Middle frontal gyrus (tissue), 1 donor: Measurements from ENCODE around the gene UBE2D3.

Source experiments
- DNase-seq: peaks from one replicate; pipeline ENCODE4 v3.0.0-alpha.2; 2015; ENCODE audit warnings: low spot score; ENCODE audit errors: extremely low spot score

Gene UBE2D3

GRCh38 chr4:102792361-102792936, 34.9 kb downstream of the UBE2D3 start:
- DNase-seq = no peak

GRCh38 chr4:102791318-102791835, 36.0 kb downstream of the UBE2D3 start:
- DNase-seq = no peak

- no peak for DNase-seq
Observed at GRCh38 chr4:102789317-102789717, 38.0 kb downstream of the UBE2D3 start.

GRCh38 chr4:102787944-102788343, 39.4 kb downstream of the UBE2D3 start:
- no peak for DNase-seq

GRCh38 chr4:102787096-102787881, 40.1 kb downstream of the UBE2D3 start:
- no peak for DNase-seq

- DNase-seq = no peak
Observed at GRCh38 chr4:102786279-102786678, 41.1 kb downstream of the UBE2D3 start.

- no peak for DNase-seq
Observed at GRCh38 chr4:102783006-102783405, 44.3 kb downstream of the UBE2D3 start.

GRCh38 chr4:102781570-102781969, 45.8 kb downstream of the UBE2D3 start:
- no peak for DNase-seq

GRCh38 chr4:102780476-102781144, 46.7 kb downstream of the UBE2D3 start:
- DNase-seq = no peak

- DNase-seq = no peak
Observed at GRCh38 chr4:102779204-102779603, 48.1 kb downstream of the UBE2D3 start.

GRCh38 chr4:102778720-102779119, 48.6 kb downstream of the UBE2D3 start:
- no peak for DNase-seq

GRCh38 chr4:102775805-102776204, 51.5 kb downstream of the UBE2D3 start:
- no peak for DNase-seq

GRCh38 chr4:102774254-102774653, 53.1 kb downstream of the UBE2D3 start:
- no peak for DNase-seq

GRCh38 chr4:102772738-102773340, 54.5 kb downstream of the UBE2D3 start:
- DNase-seq = no peak

GRCh38 chr4:102764901-102765300, 62.5 kb downstream of the UBE2D3 start:
- DNase-seq = no peak

- DNase-seq = no peak
Observed at GRCh38 chr4:102761906-102762305, 65.4 kb downstream of the UBE2D3 start.

GRCh38 chr4:102761296-102761701, 66.1 kb downstream of the UBE2D3 start:
- no peak for DNase-seq

- DNase-seq = peak; percentile 71
Observed at GRCh38 chr4:102760645-102761295, 66.6 kb downstream of the UBE2D3 start, which contains the start of gene MANBA. TSS of gene MANBA (minus strand) at chr4:102760968. CDS start at chr4:102760894, 74 bp downstream.

- DNase-seq = no peak
Observed at GRCh38 chr4:102759831-102760644, 67.3 kb downstream of the UBE2D3 start.
